H4 (cell line): ENCODE data around the gene MYO7A. TPM values are rescaled to one million over a fixed set of nuclear protein-coding genes. Genes with fewer than 3 reads are reported as not detected.
"Not testable (repeated sequence)": the region's sequence is repeated elsewhere in the genome, so short reads cannot be mapped to it uniquely, and the experiment has no call there.

ENCODE experiments used
- DNase-seq: peaks from one replicate; pipeline ENCODE4 v3.0.0-alpha.2; 2015; ENCODE audit warnings: low spot score
- total RNA-seq: library from RNA; depleted of rRNA; stranded (reverse); fragments of >200 nt; shearing (Covaris generic); gene quantifications from 2 replicates; pipeline ENCODE4 v1.2.3, GENCODE V29; 2014

The MYO7A gene
- total RNA-seq, 1 experiment from 2014 or later, result 0.35 TPM

GRCh38 chr11:77093056-77093891, 34.8 kb upstream of the MYO7A start:
- no peak for DNase-seq

GRCh38 chr11:77093987-77094840, 33.8 kb upstream of the MYO7A start:
- no peak for DNase-seq

- no peak for DNase-seq
These were observed 33.1 kb upstream of the MYO7A start for GRCh38 chr11:77094841-77095365.

- no peak for DNase-seq
These were observed 32.2 kb upstream of the MYO7A start for GRCh38 chr11:77095551-77096490.

- DNase-seq, result no peak
These were observed 31.4 kb upstream of the MYO7A start for GRCh38 chr11:77096591-77097019.

GRCh38 chr11:77097180-77097579, 30.9 kb upstream of the MYO7A start:
- DNase-seq, result not testable (repeated sequence)

GRCh38 chr11:77100166-77101042, 27.6 kb upstream of the MYO7A start:
- no peak for DNase-seq

- no peak for DNase-seq
These were observed 27.0 kb upstream of the MYO7A start for GRCh38 chr11:77101043-77101537.

GRCh38 chr11:77102246-77103210, 25.5 kb upstream of the MYO7A start, which contains the start of gene OMP:
TSS of gene OMP (plus strand) at chr11:77102840. CDS start at chr11:77102840, 0 bp downstream.
- DNase-seq, result no peak

GRCh38 chr11:77103319-77103718, 24.7 kb upstream of the MYO7A start:
- no peak for DNase-seq

- DNase-seq, result no peak
These were observed 23.3 kb upstream of the MYO7A start for GRCh38 chr11:77104727-77105126.

GRCh38 chr11:77106321-77106720, 21.7 kb upstream of the MYO7A start:
- peak; percentile 66 for DNase-seq

GRCh38 chr11:77106759-77107158, 21.3 kb upstream of the MYO7A start:
- DNase-seq, result no peak

- DNase-seq, result peak; percentile 86
These were observed 20.1 kb upstream of the MYO7A start for GRCh38 chr11:77107950-77108349.

GRCh38 chr11:77108436-77108835, 19.6 kb upstream of the MYO7A start:
- no peak for DNase-seq

- DNase-seq, result no peak
These were observed 18.6 kb upstream of the MYO7A start for GRCh38 chr11:77109236-77110019.

- no peak for DNase-seq
These were observed 17.2 kb upstream of the MYO7A start for GRCh38 chr11:77110836-77111235.

GRCh38 chr11:77111277-77111676, 16.8 kb upstream of the MYO7A start:
- no peak for DNase-seq
